SU-DHL-6 (cell line): ENCODE measurements around the gene LRRFIP1.

Experiments
- H2AFZ ChIP-seq: fragments of 200-600 bp; sonication (generic); 2 replicates; pipeline ENCODE4 v1.6.1; 2014; ENCODE audit warnings: low read depth, mild to moderate bottlenecking, moderate library complexity, mixed read lengths, antibody characterized with exemption, low read length; ENCODE audit not compliant: severe bottlenecking
- H3F3A ChIP-seq: fragments of 200-600 bp; shearing (Covaris generic); 2 replicates; pipeline ENCODE4 v1.6.0; 2016; ENCODE audit warnings: antibody characterized with exemption, mild to moderate bottlenecking; ENCODE audit not compliant: insufficient read depth
- H3K27ac ChIP-seq: fragments of 200-600 bp; sonication (generic); 2 replicates; pipeline ENCODE4 v1.5.1; 2016; ENCODE audit warnings: low read depth, mild to moderate bottlenecking, low read length, moderate library complexity, mixed read lengths
- H3K27me3 ChIP-seq: fragments of 200-600 bp; sonication (generic), shearing (Covaris generic); 2 replicates; pipeline ENCODE4 v1.6.0; 2014; ENCODE audit warnings: mild to moderate bottlenecking, low read length
- H3K36me3 ChIP-seq: fragments of 200-600 bp; sonication (generic); 2 replicates; pipeline ENCODE4 v1.6.1; 2014; ENCODE audit warnings: mild to moderate bottlenecking, low read length, mixed read lengths
- H3K4me2 ChIP-seq: fragments of 300-600, 200-600 bp; shearing (Covaris generic), sonication (generic); 2 replicates; pipeline ENCODE4 v1.6.0; 2014; ENCODE audit warnings: low read length, low read depth, mild to moderate bottlenecking; ENCODE audit not compliant: poor library complexity, severe bottlenecking
- H3K4me3 ChIP-seq: fragments of 200-600 bp; sonication (generic); 2 replicates; pipeline ENCODE4 v1.5.1; 2014; ENCODE audit warnings: antibody characterized with exemption, low read length, mild to moderate bottlenecking, mixed read lengths; ENCODE audit not compliant: insufficient read depth, poor library complexity, severe bottlenecking
- H3K79me2 ChIP-seq: fragments of 200-600 bp; sonication (generic); 2 replicates; pipeline ENCODE4 v1.6.1; 2014; ENCODE audit warnings: mild to moderate bottlenecking, low read length, moderate library complexity; ENCODE audit not compliant: insufficient read depth
- H3K9ac ChIP-seq: fragments of 200-600 bp; sonication (generic); 2 replicates; pipeline ENCODE4 v1.7.0; 2014; ENCODE audit warnings: mild to moderate bottlenecking, low read length
- H3K9me2 ChIP-seq: fragments of 200-600 bp; sonication (generic); replicated peaks from 2 replicates; pipeline ENCODE4 v1.6.1; 2014; ENCODE audit warnings: low read length; ENCODE audit not compliant: insufficient read depth
- H3K9me3 ChIP-seq: fragments of 200-600 bp; sonication (generic); 2 replicates; pipeline ENCODE4 v1.6.1; 2014; ENCODE audit warnings: low read length, mixed read lengths; ENCODE audit not compliant: insufficient read depth
- H4K20me1 ChIP-seq: fragments of 200-600 bp; sonication (generic); 2 replicates; pipeline ENCODE4 v1.6.1; 2014; ENCODE audit warnings: low read depth, mild to moderate bottlenecking, antibody characterized with exemption, low read length, moderate library complexity, mixed read lengths
- CTCF ChIP-seq: fragments of 200-600 bp; sonication (generic); IDR thresholded peaks from one replicate; pipeline ENCODE4 v1.5.1; 2017; ENCODE audit warnings: antibody characterized with exemption, mild to moderate bottlenecking, low read length, moderate library complexity; ENCODE audit not compliant: insufficient read depth, poor library complexity, severe bottlenecking
- EZH2phosphoT487 ChIP-seq: fragments of 200-600 bp; sonication (generic), shearing (Covaris generic); conservative IDR thresholded peaks from 2 replicates; pipeline ENCODE4 v1.6.1; 2018; ENCODE audit warnings: mild to moderate bottlenecking, antibody characterized with exemption, low read length, moderate library complexity, mixed read lengths

LRRFIP1 gene

GRCh38 chr2:237637429-237638135 is 10.2 kb downstream of the LRRFIP1 start:
- peaks cover 4% of the 10 kb centered on the region; the same call in 1 of the 2 replicates for H3K9me3 ChIP-seq
- no peak overlapping the region for H3K4me3 ChIP-seq

GRCh38 chr2:237638176-237638575 is 10.8 kb downstream of the LRRFIP1 start:
- Histone ChIP-seq H3K9ac (no peak overlapping the region), H3K27ac (no peak overlapping the region), H3K9me2 (no peaks in the 10 kb centered on the region), H3F3A (no peaks in the 10 kb centered on the region), H3K79me2 (no peaks in the 10 kb centered on the region), H3K4me2 (no peak overlapping the region), H3K27me3 (peaks cover 3% of the 10 kb centered on the region; the same call in 1 of the 2 replicates), H4K20me1 (no peaks in the 10 kb centered on the region), H2AFZ (no peak overlapping the region), H3K9me3 (peaks cover 4% of the 10 kb centered on the region; the same call in 1 of the 2 replicates), H3K36me3 (no peaks in the 10 kb centered on the region), H3K4me3 (no peak overlapping the region)
- no peak for TF ChIP-seq EZH2phosphoT487
- TF ChIP-seq CTCF = no peak

More at GRCh38 chr2:237637429-237638135, 10.2 kb downstream of the LRRFIP1 start:
- TF ChIP-seq EZH2phosphoT487 (no peak), CTCF (no peak)
- Histone ChIP-seq H2AFZ (no peak overlapping the region), H3K79me2 (no peaks in the 10 kb centered on the region), H3K27me3 (peaks cover 3% of the 10 kb centered on the region; the same call in 1 of the 2 replicates), H3K9me2 (no peaks in the 10 kb centered on the region), H3F3A (no peaks in the 10 kb centered on the region), H3K9ac (no peak overlapping the region), H3K36me3 (no peaks in the 10 kb centered on the region), H3K27ac (no peak overlapping the region), H4K20me1 (no peaks in the 10 kb centered on the region), H3K4me2 (no peak overlapping the region)

GRCh38 chr2:237639052-237639835 is 11.9 kb downstream of the LRRFIP1 start:
- H3K9me2 ChIP-seq = no peaks in the 10 kb centered on the region
- H3K4me2 ChIP-seq = no peak overlapping the region
- peaks cover 4% of the 10 kb centered on the region; the same call in 1 of the 2 replicates for H3K9me3 ChIP-seq
- H3K4me3 ChIP-seq = no peak overlapping the region
- no peaks in the 10 kb centered on the region for H4K20me1 ChIP-seq
- no peaks in the 10 kb centered on the region for H3K79me2 ChIP-seq
- peaks cover 3% of the 10 kb centered on the region; the same call in 1 of the 2 replicates for H3K27me3 ChIP-seq
- no peak overlapping the region for H2AFZ ChIP-seq
- H3K27ac ChIP-seq = no peak overlapping the region
- no peaks in the 10 kb centered on the region for H3F3A ChIP-seq
- H3K36me3 ChIP-seq = no peaks in the 10 kb centered on the region
- TF ChIP-seq EZH2phosphoT487 (no peak), CTCF (no peak)
- no peak overlapping the region for H3K9ac ChIP-seq
